Ovary (tissue), 9 donors: ENCODE measurements around the gene IVL. TPM values are rescaled to one million over a fixed set of nuclear protein-coding genes. Genes with fewer than 3 reads are reported as not detected.

Experiments
- DNase-seq, 5 donors: peaks; one replicate each; pipeline ENCODE4 v3.0.0-alpha.2; 2019 to 2020
- H3K27ac ChIP-seq, 2 donors: fragments of 200-600 bp; one replicate each; pipeline versions ENCODE4 v1.5.1 to v1.8.0; 2019 to 2022
- H3K27me3 ChIP-seq: fragments of 200-600 bp; one replicate; pipeline ENCODE4 v1.8.0; 2022
- H3K36me3 ChIP-seq: fragments of 200-600 bp; sonication (generic); one replicate; pipeline ENCODE4 v1.5.1; 2019
- H3K4me1 ChIP-seq: one replicate; pipeline ENCODE4 v1.8.1; 2013; ENCODE audit warnings: mild to moderate bottlenecking, moderate library complexity; ENCODE audit not compliant: insufficient read depth
- H3K4me3 ChIP-seq: fragments of 200-600 bp; sonication (generic); one replicate; pipeline ENCODE4 v1.5.1; 2017
- H3K9me3 ChIP-seq, 2 donors: fragments of 200-600 bp in 1 of 2; sonication (generic) in 1 of 2; one replicate each; pipeline versions ENCODE4 v1.5.1 to v1.8.1; 2013 to 2019; ENCODE audit warnings: mild to moderate bottlenecking in 1 of 2, moderate library complexity in 1 of 2
- CTCF ChIP-seq, 3 donors: fragments of 450-650 bp in 2 of 3; fragments of 200-600 bp in 1 of 3; IDR thresholded peaks; one replicate each; pipeline versions ENCODE4 v1.5.1 to v1.8.0; 2016 to 2022; ENCODE audit warnings: antibody characterized with exemption in 3 of 3, mild to moderate bottlenecking in 1 of 3
- EP300 ChIP-seq: sonication (generic); formaldehyde crosslinking; IDR thresholded peaks from one replicate; pipeline ENCODE4 v1.6.1; 2017; ENCODE audit warnings: antibody characterized with exemption
- POLR2A ChIP-seq: fragments of 450-650 bp; IDR thresholded peaks from one replicate; pipeline ENCODE4 v1.6.1; 2017; ENCODE audit warnings: antibody characterized with exemption, mild to moderate bottlenecking, moderate library complexity
- WGBS, 3 donors: extraction: QIAGEN DNeasy Blood & Tissue Kit in 1 of 3; methylation state at CpG; one replicate each; pipeline versions ENCODE4 v1.1.5 to v1.1.7; 2013 to 2017; 5-methylcytosine and 5-hydroxymethylcytosine counted together
- intact Hi-C, 4 donors: fragments of 100-400 bp; cut with DNase I; formaldehyde crosslinking; loops; one replicate each; pipeline versions ENCODE4 v1.11.0 to v1.15.1; 2022 to 2023
- polyA plus RNA-seq, 2 donors: library from polyadenylated mRNA; stranded (reverse); fragments of 200-250 nt in 1 of 2; fragments of 350-450 nt in 1 of 2; fragmentation: Illumina TruSeq in 1 of 2; extraction: RNeasy Lipid Tissue Mini Kit (QIAGEN cat#74804) in 1 of 2; gene quantifications; one replicate each; pipeline ENCODE4 v1.2.3, GENCODE V29; 2013 to 2014
- total RNA-seq, 7 donors: library from RNA; depleted of rRNA in 2 of 7; stranded (reverse); fragments of >200 nt in 2 of 7; fragmentation: NEBNext Ultra II Directional in 3 of 7; extraction: Animal tissue kit (Norgen Biotek cat#: 25700) in 3 of 7; gene quantifications; one replicate each; pipeline versions ENCODE4 v1.1.0 to v1.2.4, GENCODE V29; 2016 to 2023
- donor health status: DM: no; HTN: no; CAD: no; lungs with moderate emphysema.
- donor health status: DM: no; HTN: no; CAD: no.
- donor health status: Bipolar disorder and iron deficiency.
- donor health status: DM: yes; HTN: yes; CAD: no.
- donor health status: DM: no; HTN: no; CAD: no.
- donor health status: DM: yes; HTN: yes; CAD: no.

The IVL gene
- total and polyA plus RNA-seq, 9 donors, result not detected

- Histone ChIP-seq H3K4me3 (no peak overlapping the region), H3K36me3 (no peaks in the 10 kb centered on the region), H3K27me3 (no peaks in the 10 kb centered on the region), H3K27ac (no peak overlapping the region), H3K9me3 (no peaks in the 10 kb centered on the region), H3K4me1 (no peaks in the 10 kb centered on the region)
- WGBS, 3 donors, result 81 to 83% (median 83%) methylated on average over 7 of the region's 7 CpGs
- DNase-seq, result no peak
- intact Hi-C loops, result no loop called here
- TF ChIP-seq EP300, result no peak
- TF ChIP-seq POLR2A, result no peak
- no peak for TF ChIP-seq CTCF (IDR thresholded peaks at IDR 0.05)
These were observed 45.4 kb downstream of the IVL start for GRCh38 chr1:152953761-152954160.

- intact Hi-C loops, result no loop called here
- Histone ChIP-seq H3K4me1 (no peaks in the 10 kb centered on the region), H3K36me3 (no peaks in the 10 kb centered on the region), H3K9me3 (no peaks in the 10 kb centered on the region), H3K27ac (no peak overlapping the region), H3K4me3 (no peak overlapping the region), H3K27me3 (no peaks in the 10 kb centered on the region)
- 90 to 92% (median 91%) methylated on average over 6 of the region's 6 CpGs for WGBS, 3 donors
- no peak for DNase-seq
- TF ChIP-seq CTCF (IDR thresholded peaks at IDR 0.05) (no peak), POLR2A (no peak), EP300 (no peak)
These were observed 46.1 kb downstream of the IVL start for GRCh38 chr1:152954436-152954835.

- Histone ChIP-seq H3K27me3 (no peaks in the 10 kb centered on the region), H3K4me3 (no peak overlapping the region), H3K4me1 (no peaks in the 10 kb centered on the region), H3K27ac (no peak overlapping the region), H3K9me3 (no peaks in the 10 kb centered on the region), H3K36me3 (no peaks in the 10 kb centered on the region)
- no peak for DNase-seq
- intact Hi-C loops, result no loop called here
- 89 to 93% (median 90%) methylated on average over 3 of the region's 3 CpGs for WGBS, 3 donors
- TF ChIP-seq POLR2A (no peak), CTCF (IDR thresholded peaks at IDR 0.05) (no peak), EP300 (no peak)
These were observed 49.2 kb downstream of the IVL start for GRCh38 chr1:152957561-152957960.

- no peak for DNase-seq
- H3K36me3 ChIP-seq, result no peaks in the 10 kb centered on the region
- WGBS, 3 donors, result 77 to 93% (median 89%) methylated on average over 3 of the region's 3 CpGs
- H3K27me3 ChIP-seq, result no peaks in the 10 kb centered on the region
- no peak overlapping the region for H3K4me3 ChIP-seq
- TF ChIP-seq CTCF (IDR thresholded peaks at IDR 0.05) (no peak), EP300 (no peak), POLR2A (no peak)
- H3K9me3 ChIP-seq, result no peaks in the 10 kb centered on the region
- intact Hi-C loops, result no loop called here
- H3K4me1 ChIP-seq, result no peaks in the 10 kb centered on the region
- H3K27ac ChIP-seq, result no peak overlapping the region
These were observed 50.9 kb downstream of the IVL start for GRCh38 chr1:152959273-152959672.
